Caco-2 (cell line): Measurements from ENCODE around the gene LRPPRC. TPM values are rescaled to one million over a fixed set of nuclear protein-coding genes. Genes with fewer than 3 reads are reported as not detected.

Experiments
- BruUV-seq: library from RNA; stranded (reverse); fragments of 400-500 nt; replicated peaks from 2 replicates; lab custom pipeline; 2021; lab: Mats Ljungman, UMichigan
- CTCF ChIA-PET: fragments of 300-600 bp; sonication (Branson Sonifier 250); formaldehyde crosslinking; loops from one replicate; lab custom pipeline; 2022; ENCODE audit warnings: antibody characterized with exemption; lab: Charles Lee
- POLR2A ChIA-PET: fragments of 300-600 bp; sonication (Branson Sonifier 250); formaldehyde crosslinking; loops from one replicate; lab custom pipeline; 2022; ENCODE audit warnings: antibody characterized with exemption; lab: Charles Lee
- DNase-seq, 2 experiments: peaks; one replicate each; pipeline versions ENCODE4 v3.0.0 to v3.0.0-alpha.2; 2020 to 2022
- H3K27me3 ChIP-seq: replicated peaks from 2 replicates; pipeline ENCODE4 v1.6.0; 2011; ENCODE audit warnings: low read length; ENCODE audit not compliant: control insufficient read depth, insufficient read depth
- H3K36me3 ChIP-seq: 2 replicates; pipeline ENCODE4 v1.5.1; 2011; ENCODE audit warnings: low read length; ENCODE audit not compliant: control insufficient read depth, insufficient read depth
- H3K4me1 ChIP-seq: fragments of 250-450 bp; sonication (Bioruptor Pico); 2 replicates; pipeline ENCODE4 v1.5.1; 2020; ENCODE audit warnings: mild to moderate bottlenecking
- H3K4me3 ChIP-seq: 2 replicates; pipeline ENCODE4 v1.5.1; 2011; ENCODE audit warnings: low read depth, mild to moderate bottlenecking, control low read depth, low read length
- H3K9me3 ChIP-seq: fragments of 250-450 bp; sonication (Bioruptor Pico); 2 replicates; pipeline ENCODE4 v1.5.1; 2020; ENCODE audit warnings: mild to moderate bottlenecking, moderate library complexity
- H3K27ac Mint-ChIP-seq: one replicate; pipeline ENCODE4 v1.8.0; 2022; ENCODE audit warnings: mixed read lengths; ENCODE audit not compliant: unreplicated experiment
- H3K27me3 Mint-ChIP-seq: one replicate; pipeline ENCODE4 v1.8.0; 2022; ENCODE audit warnings: mixed read lengths; ENCODE audit not compliant: insufficient read depth, unreplicated experiment
- H3K36me3 Mint-ChIP-seq: one replicate; pipeline ENCODE4 v1.8.0; 2022; ENCODE audit warnings: mild to moderate bottlenecking, mixed read lengths; ENCODE audit not compliant: insufficient read depth, unreplicated experiment
- H3K4me1 Mint-ChIP-seq: one replicate; pipeline ENCODE4 v1.8.0; 2022; ENCODE audit warnings: low read depth, mixed read lengths; ENCODE audit not compliant: unreplicated experiment
- H3K4me3 Mint-ChIP-seq: one replicate; pipeline ENCODE4 v1.8.0; 2022; ENCODE audit warnings: mild to moderate bottlenecking, moderate library complexity, mixed read lengths; ENCODE audit not compliant: unreplicated experiment
- H3K9me3 Mint-ChIP-seq: one replicate; pipeline ENCODE4 v1.8.0; 2022; ENCODE audit warnings: mixed read lengths; ENCODE audit not compliant: unreplicated experiment
- intact Hi-C: fragments of 100-400 bp; cut with micrococcal nuclease; formaldehyde crosslinking; loops from one replicate; pipeline ENCODE4 v1.10.0; 2022; ENCODE audit not compliant: unreplicated experiment
- total RNA-seq: library from RNA; stranded (reverse); gene quantifications from 2 replicates; pipeline ENCODE4 v1.2.3, GENCODE V29; 2022
- TF ChIP-seq, protein P1 (sequence below), 2 experiments: fragments of 200-600 bp in 1 of 2; IDR thresholded peaks; 1 replicate in 1 of 2; 2 replicates in 1 of 2; pipeline versions ENCODE4 v1.5.1 to v1.8.0; 2011 to 2022; ENCODE audit warnings: antibody characterized with exemption in 1 of 2, control low read depth in 1 of 2, inconsistent platforms in 1 of 2, low read depth in 1 of 2, low read length in 1 of 2, mild to moderate bottlenecking in 1 of 2, moderate library complexity in 1 of 2; ENCODE audit not compliant: insufficient read depth in 1 of 2, severe bottlenecking in 1 of 2, unreplicated experiment in 1 of 2

LRPPRC gene
- total RNA-seq, 1 experiment from 2014 or later: 242 TPM

DNA sequence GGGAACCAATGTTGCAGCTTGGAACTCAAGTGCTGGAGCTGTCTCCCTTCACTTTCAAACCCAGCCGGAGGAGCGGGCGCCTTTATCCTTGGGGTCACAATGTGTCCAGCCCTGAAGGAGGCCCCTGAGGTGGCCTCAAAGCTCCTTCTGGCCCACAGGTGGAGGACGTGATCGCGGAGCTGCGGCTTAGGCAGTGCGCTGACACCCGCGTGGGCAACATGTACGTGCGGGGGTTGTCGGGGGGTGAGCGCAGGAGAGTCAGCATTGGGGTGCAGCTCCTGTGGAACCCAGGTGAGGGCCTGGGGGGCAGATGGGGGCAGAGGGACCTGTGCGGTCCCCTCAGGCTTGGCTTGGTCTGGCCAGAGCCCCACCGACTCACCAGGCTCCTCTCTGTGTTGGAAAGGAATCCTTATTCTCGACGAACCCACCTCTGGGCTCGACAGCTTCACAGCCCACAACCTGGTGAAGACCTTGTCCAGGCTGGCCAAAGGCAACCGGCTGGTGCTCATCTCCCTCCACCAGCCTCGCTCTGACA lies 143.5 kb downstream of the LRPPRC start:
- Mint-ChIP-seq H3K27ac (no peak overlapping the region), H3K36me3 (no peaks in the 10 kb centered on the region), H3K27me3 (peaks cover 22% of the 10 kb centered on the region), H3K4me3 (no peak overlapping the region), H3K4me1 (no peaks in the 10 kb centered on the region), H3K9me3 (no peaks in the 10 kb centered on the region)
- DNase-seq: no peak
- CTCF ChIA-PET: no interaction called here
- POLR2A ChIA-PET: no interaction called here
- intact Hi-C loops: no loop called here
- no peak overlapping the region for H3K4me3 ChIP-seq
- no peaks in the 10 kb centered on the region for H3K27me3 ChIP-seq
- no peaks in the 10 kb centered on the region for H3K9me3 ChIP-seq
- no peaks in the 10 kb centered on the region for H3K4me1 ChIP-seq
- BruUV-seq: no TSS peak
- no peaks in the 10 kb centered on the region for H3K36me3 ChIP-seq
- TF ChIP-seq, protein P1, sequence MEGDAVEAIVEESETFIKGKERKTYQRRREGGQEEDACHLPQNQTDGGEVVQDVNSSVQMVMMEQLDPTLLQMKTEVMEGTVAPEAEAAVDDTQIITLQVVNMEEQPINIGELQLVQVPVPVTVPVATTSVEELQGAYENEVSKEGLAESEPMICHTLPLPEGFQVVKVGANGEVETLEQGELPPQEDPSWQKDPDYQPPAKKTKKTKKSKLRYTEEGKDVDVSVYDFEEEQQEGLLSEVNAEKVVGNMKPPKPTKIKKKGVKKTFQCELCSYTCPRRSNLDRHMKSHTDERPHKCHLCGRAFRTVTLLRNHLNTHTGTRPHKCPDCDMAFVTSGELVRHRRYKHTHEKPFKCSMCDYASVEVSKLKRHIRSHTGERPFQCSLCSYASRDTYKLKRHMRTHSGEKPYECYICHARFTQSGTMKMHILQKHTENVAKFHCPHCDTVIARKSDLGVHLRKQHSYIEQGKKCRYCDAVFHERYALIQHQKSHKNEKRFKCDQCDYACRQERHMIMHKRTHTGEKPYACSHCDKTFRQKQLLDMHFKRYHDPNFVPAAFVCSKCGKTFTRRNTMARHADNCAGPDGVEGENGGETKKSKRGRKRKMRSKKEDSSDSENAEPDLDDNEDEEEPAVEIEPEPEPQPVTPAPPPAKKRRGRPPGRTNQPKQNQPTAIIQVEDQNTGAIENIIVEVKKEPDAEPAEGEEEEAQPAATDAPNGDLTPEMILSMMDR (IDR thresholded peaks at IDR 0.05; ENCODE audit: insufficient read depth in 1 of 2, low read depth in 1 of 2, low read length in 1 of 2, severe bottlenecking in 1 of 2, unreplicated experiment in 1 of 2): no peak

DNA sequence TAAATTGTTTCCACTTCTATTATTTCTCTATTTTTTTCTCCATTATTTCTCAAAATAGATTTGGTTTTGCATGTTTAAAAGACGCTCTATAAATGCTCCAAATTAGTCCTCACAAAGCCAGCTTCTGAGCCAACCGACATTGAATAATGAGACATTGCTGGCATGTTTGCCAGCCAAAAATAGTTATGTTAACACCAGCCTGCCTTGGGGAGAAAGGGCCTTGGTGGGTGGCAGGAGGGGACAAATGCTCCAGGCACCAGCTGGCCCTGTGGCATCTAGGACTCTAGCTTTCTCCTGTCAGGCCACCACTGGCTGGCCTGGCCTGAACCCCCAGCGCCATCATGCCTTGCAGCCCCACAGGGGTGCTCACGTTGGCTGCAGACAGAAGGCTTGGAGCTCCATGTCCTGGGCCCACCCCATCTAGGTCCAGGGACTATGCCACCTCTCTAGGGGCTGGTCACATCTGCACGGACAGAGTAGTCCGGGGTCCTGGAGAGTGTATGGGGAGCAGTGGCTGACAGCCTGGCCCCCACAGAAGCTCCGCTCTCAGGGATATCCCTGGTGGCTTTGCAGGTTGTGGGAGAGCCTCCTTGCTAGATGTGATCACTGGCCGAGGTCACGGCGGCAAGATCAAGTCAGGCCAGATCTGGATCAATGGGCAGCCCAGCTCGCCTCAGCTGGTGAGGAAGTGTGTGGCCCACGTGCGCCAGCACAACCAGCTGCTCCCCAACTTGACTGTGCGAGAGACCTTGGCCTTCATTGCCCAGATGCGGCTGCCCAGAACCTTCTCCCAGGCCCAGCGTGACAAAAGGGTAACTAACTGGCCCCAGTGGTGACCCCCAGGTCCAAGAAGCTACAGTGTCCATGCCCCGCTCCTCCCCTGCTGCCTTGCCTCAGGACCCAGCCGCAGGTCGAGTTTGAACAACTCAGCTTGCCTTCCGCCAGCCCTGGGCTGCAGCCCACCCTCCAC lies 144.5 kb downstream of the LRPPRC start:
- H3K9me3 Mint-ChIP-seq: no peaks in the 10 kb centered on the region
- TF ChIP-seq, protein P1 (IDR thresholded peaks at IDR 0.05; ENCODE audit: insufficient read depth in 1 of 2, low read depth in 1 of 2, low read length in 1 of 2, severe bottlenecking in 1 of 2, unreplicated experiment in 1 of 2): no peak
- BruUV-seq: no TSS peak
- H3K4me1 Mint-ChIP-seq: no peaks in the 10 kb centered on the region
- no peak overlapping the region for H3K4me3 ChIP-seq
- H3K9me3 ChIP-seq: no peaks in the 10 kb centered on the region
- H3K36me3 Mint-ChIP-seq: no peaks in the 10 kb centered on the region
- H3K27me3 ChIP-seq: no peaks in the 10 kb centered on the region
- H3K4me1 ChIP-seq: no peaks in the 10 kb centered on the region
- no peak for DNase-seq
- POLR2A ChIA-PET: no interaction called here
- H3K36me3 ChIP-seq: no peaks in the 10 kb centered on the region
- peaks cover 13% of the 10 kb centered on the region for H3K27me3 Mint-ChIP-seq
- H3K4me3 Mint-ChIP-seq: no peak overlapping the region
- H3K27ac Mint-ChIP-seq: no peak overlapping the region
- CTCF ChIA-PET: no interaction called here
- intact Hi-C loops: no loop called here

DNA sequence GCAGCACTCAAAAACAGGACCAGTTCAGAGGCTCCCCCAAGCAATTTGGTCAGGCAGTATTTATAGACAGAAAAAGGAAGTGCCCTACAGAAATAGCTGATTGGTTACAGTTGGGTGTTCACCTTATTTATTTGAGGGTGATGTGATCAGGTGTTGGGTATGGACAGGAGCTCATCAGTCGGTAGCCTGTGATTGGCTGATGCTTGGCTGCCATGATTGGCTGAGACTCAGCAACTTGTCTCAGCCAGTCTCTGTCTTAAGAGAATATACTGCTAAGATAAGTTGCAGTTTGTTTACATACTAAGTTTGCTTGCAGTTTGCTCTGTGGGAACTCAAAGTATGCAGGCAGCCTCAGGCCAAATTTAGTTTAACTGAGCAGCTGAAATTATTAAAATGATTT lies 147.6 kb downstream of the LRPPRC start:
- Mint-ChIP-seq H3K9me3 (no peaks in the 10 kb centered on the region), H3K36me3 (no peaks in the 10 kb centered on the region), H3K4me1 (no peaks in the 10 kb centered on the region), H3K27me3 (no peaks in the 10 kb centered on the region), H3K4me3 (no peak overlapping the region), H3K27ac (no peak overlapping the region)
- no peaks in the 10 kb centered on the region for H3K4me1 ChIP-seq
- no peaks in the 10 kb centered on the region for H3K27me3 ChIP-seq
- H3K36me3 ChIP-seq: no peaks in the 10 kb centered on the region
- H3K4me3 ChIP-seq: no peak overlapping the region
- H3K9me3 ChIP-seq: no peaks in the 10 kb centered on the region
- CTCF ChIA-PET: interaction anchor here (0.6 kb wide), 1 partner anchor 712 kb away, joined by 3 read pairs; no protein-coding TSS in a partner anchor
- no peak for DNase-seq
- BruUV-seq: no TSS peak
- POLR2A ChIA-PET: no interaction called here
- intact Hi-C loops: no loop called here
- TF ChIP-seq, protein P1 (IDR thresholded peaks at IDR 0.05; ENCODE audit: insufficient read depth in 1 of 2, low read depth in 1 of 2, low read length in 1 of 2, severe bottlenecking in 1 of 2, unreplicated experiment in 1 of 2): no peak
